GM23338 (cell line): ENCODE measurements around the gene AMBRA1. TPM values are rescaled to one million over a fixed set of nuclear protein-coding genes. Genes with fewer than 3 reads are reported as not detected.
A peak's percentile ranks its signal among the peaks of the same experiment; 100 is the strongest.

Experiments used
- ATAC-seq: fragments of 200-7000 bp; cut with Tn5 transposase; 3 replicates; pipeline ENCODE4 v1.9.1; 2020
- DNase-seq: peaks from one replicate; pipeline ENCODE4 v3.0.0-alpha.2; 2015; ENCODE audit warnings: low spot score
- H2AFZ ChIP-seq: fragments of 200-600 bp; sonication (generic); 2 replicates; pipeline ENCODE4 v1.8.0; 2016; ENCODE audit warnings: antibody characterized with exemption, mild to moderate bottlenecking, moderate library complexity
- H3F3A ChIP-seq: fragments of 200-600 bp; sonication (generic); replicated peaks from 2 replicates; pipeline ENCODE4 v1.8.0; 2017; ENCODE audit warnings: antibody characterized with exemption, mixed run types, low read depth
- H3K27ac ChIP-seq: fragments of 200-600 bp; sonication (generic); 2 replicates; pipeline ENCODE4 v1.6.1; 2016; ENCODE audit warnings: low read depth
- H3K27me3 ChIP-seq: fragments of 200-600 bp; sonication (generic); 2 replicates; pipeline ENCODE4 v1.8.0; 2016; ENCODE audit warnings: mild to moderate bottlenecking, mixed run types, moderate library complexity; ENCODE audit not compliant: insufficient read depth
- H3K36me3 ChIP-seq: fragments of 200-600 bp; sonication (generic); 2 replicates; pipeline ENCODE4 v1.8.0; 2016; ENCODE audit warnings: mild to moderate bottlenecking; ENCODE audit not compliant: insufficient read depth
- H3K4me1 ChIP-seq: fragments of 200-600 bp; sonication (generic); 2 replicates; pipeline ENCODE4 v1.8.0; 2016; ENCODE audit warnings: mild to moderate bottlenecking, moderate library complexity; ENCODE audit not compliant: insufficient read depth
- H3K4me2 ChIP-seq: fragments of 200-600 bp; sonication (generic); 2 replicates; pipeline ENCODE4 v1.7.1; 2017; ENCODE audit warnings: mixed run types
- H3K4me3 ChIP-seq: fragments of 200-600 bp; sonication (generic); 2 replicates; pipeline ENCODE4 v1.6.1; 2016; ENCODE audit warnings: mixed run types
- H3K79me2 ChIP-seq: fragments of 200-600 bp; sonication (generic); replicated peaks from 2 replicates; pipeline ENCODE4 v1.8.0; 2017; ENCODE audit warnings: mild to moderate bottlenecking; ENCODE audit not compliant: insufficient read depth
- H3K9me2 ChIP-seq: fragments of 200-600 bp; sonication (generic); 2 replicates; pipeline ENCODE4 v1.8.0; 2017; ENCODE audit not compliant: insufficient read depth
- H4K20me1 ChIP-seq: fragments of 200-600 bp; sonication (generic); replicated peaks from 2 replicates; pipeline ENCODE4 v1.8.0; 2017; ENCODE audit warnings: mild to moderate bottlenecking; ENCODE audit not compliant: insufficient read depth
- H3K27ac Mint-ChIP-seq: 2 replicates; pipeline ENCODE4 v1.8.0; 2020; ENCODE audit warnings: inconsistent platforms, mild to moderate bottlenecking, moderate library complexity, mixed read lengths
- H3K27me3 Mint-ChIP-seq: 3 replicates; pipeline ENCODE4 v1.8.0; 2022; ENCODE audit warnings: low read depth, mild to moderate bottlenecking, moderate library complexity, mixed read lengths, inconsistent platforms; ENCODE audit not compliant: insufficient read depth, poor library complexity
- H3K36me3 Mint-ChIP-seq: 3 replicates; pipeline ENCODE4 v1.8.0; 2021; ENCODE audit warnings: low read depth, mild to moderate bottlenecking, inconsistent platforms, moderate library complexity, mixed read lengths
- H3K4me1 Mint-ChIP-seq: 3 replicates; pipeline ENCODE4 v1.8.0; 2020; ENCODE audit warnings: mild to moderate bottlenecking, inconsistent platforms, mixed read lengths
- H3K4me3 Mint-ChIP-seq: 3 replicates; pipeline ENCODE4 v1.8.0; 2021; ENCODE audit warnings: moderate library complexity, mild to moderate bottlenecking, inconsistent platforms, mixed read lengths
- H3K9me3 Mint-ChIP-seq: 3 replicates; pipeline ENCODE4 v1.8.0; 2020; ENCODE audit warnings: moderate library complexity, mild to moderate bottlenecking, inconsistent platforms, mixed read lengths
- CREB1 ChIP-seq: fragments of 250-450 bp; sonication (Bioruptor Pico); IDR thresholded peaks from 2 replicates; pipeline ENCODE4 v1.5.0; 2020; ENCODE audit warnings: low read depth, mild to moderate bottlenecking, moderate library complexity
- EZH2 ChIP-seq: fragments of 200-600 bp; sonication (generic); IDR thresholded peaks from one replicate; pipeline ENCODE4 v1.8.0; 2017; ENCODE audit warnings: antibody characterized with exemption, mild to moderate bottlenecking, low read depth; ENCODE audit not compliant: unreplicated experiment
- EZH2phosphoT487 ChIP-seq: fragments of 200-600 bp; sonication (generic); IDR thresholded peaks from one replicate; pipeline ENCODE4 v1.8.1; 2018; ENCODE audit warnings: antibody characterized with exemption; ENCODE audit not compliant: unreplicated experiment
- JUNB ChIP-seq: IDR thresholded peaks from one replicate; pipeline ENCODE4 v1.6.1; 2016; ENCODE audit warnings: antibody characterized with exemption; ENCODE audit not compliant: unreplicated experiment
- NANOG ChIP-seq: IDR thresholded peaks from 2 replicates; pipeline ENCODE4 v1.6.1; 2016; ENCODE audit warnings: antibody characterized with exemption, borderline replicate concordance
- POLR2AphosphoS5 ChIP-seq: IDR thresholded peaks from 2 replicates; pipeline ENCODE4 v1.6.1; 2016; ENCODE audit warnings: antibody characterized with exemption, low read depth
- REST ChIP-seq: IDR thresholded peaks from one replicate; pipeline ENCODE4 v1.6.1; 2018; ENCODE audit warnings: antibody characterized with exemption; ENCODE audit not compliant: unreplicated experiment
- STAT1 ChIP-seq: IDR thresholded peaks from one replicate; pipeline ENCODE4 v1.6.1; 2016; ENCODE audit warnings: antibody characterized with exemption; ENCODE audit not compliant: unreplicated experiment
- ZNF114 ChIP-seq: fragments of 250-450 bp; sonication (Bioruptor Pico); IDR thresholded peaks from 2 replicates; pipeline ENCODE4 v1.5.0; 2020; ENCODE audit warnings: mild to moderate bottlenecking, moderate library complexity
- ZNF331 ChIP-seq: fragments of 250-450 bp; sonication (Bioruptor Pico); IDR thresholded peaks from 2 replicates; pipeline ENCODE4 v1.5.0; 2020; ENCODE audit warnings: low read depth, mild to moderate bottlenecking, moderate library complexity
- polyA plus RNA-seq: library from polyadenylated mRNA; unstranded; fragments of >200 nt; fragmentation: Nextera tagmentation; extraction: Ambion mirVana; gene quantifications from 2 replicates; pipeline ENCODE4 v1.2.1, GENCODE V29; 2016
- total RNA-seq: library from RNA; depleted of rRNA; stranded (reverse); fragments of >200 nt; shearing (Covaris generic); gene quantifications from 2 replicates; pipeline ENCODE4 v1.2.3, GENCODE V29; 2014
- TF ChIP-seq, protein P1 (sequence below), 2 experiments: fragments of 200-600 bp in 1 of 2; sonication (generic) in 1 of 2; conservative IDR thresholded peaks; 2 replicates each; pipeline versions ENCODE4 v1.5.1 to v1.6.1; 2016 to 2017; ENCODE audit warnings: antibody characterized with exemption in 2 of 2, low read depth in 2 of 2, mild to moderate bottlenecking in 2 of 2, moderate library complexity in 1 of 2
- TF ChIP-seq, protein P2 (sequence below): fragments of 250-450 bp; sonication (Bioruptor Pico); IDR thresholded peaks from 2 replicates; pipeline ENCODE4 v1.5.0; 2020; ENCODE audit warnings: mild to moderate bottlenecking, moderate library complexity
- TF ChIP-seq, protein P3 (sequence below): IDR thresholded peaks from 2 replicates; pipeline ENCODE4 v1.6.1; 2016; ENCODE audit warnings: antibody characterized with exemption

The AMBRA1 gene
- total and polyA plus RNA-seq, 2 experiments from 2014 or later: 8.3 to 34.8 TPM

- TF ChIP-seq EZH2 (no peak), POLR2AphosphoS5 (no peak), ZNF114 (CRISPR knock-in tag) (no peak)
- TF ChIP-seq, protein P1, sequence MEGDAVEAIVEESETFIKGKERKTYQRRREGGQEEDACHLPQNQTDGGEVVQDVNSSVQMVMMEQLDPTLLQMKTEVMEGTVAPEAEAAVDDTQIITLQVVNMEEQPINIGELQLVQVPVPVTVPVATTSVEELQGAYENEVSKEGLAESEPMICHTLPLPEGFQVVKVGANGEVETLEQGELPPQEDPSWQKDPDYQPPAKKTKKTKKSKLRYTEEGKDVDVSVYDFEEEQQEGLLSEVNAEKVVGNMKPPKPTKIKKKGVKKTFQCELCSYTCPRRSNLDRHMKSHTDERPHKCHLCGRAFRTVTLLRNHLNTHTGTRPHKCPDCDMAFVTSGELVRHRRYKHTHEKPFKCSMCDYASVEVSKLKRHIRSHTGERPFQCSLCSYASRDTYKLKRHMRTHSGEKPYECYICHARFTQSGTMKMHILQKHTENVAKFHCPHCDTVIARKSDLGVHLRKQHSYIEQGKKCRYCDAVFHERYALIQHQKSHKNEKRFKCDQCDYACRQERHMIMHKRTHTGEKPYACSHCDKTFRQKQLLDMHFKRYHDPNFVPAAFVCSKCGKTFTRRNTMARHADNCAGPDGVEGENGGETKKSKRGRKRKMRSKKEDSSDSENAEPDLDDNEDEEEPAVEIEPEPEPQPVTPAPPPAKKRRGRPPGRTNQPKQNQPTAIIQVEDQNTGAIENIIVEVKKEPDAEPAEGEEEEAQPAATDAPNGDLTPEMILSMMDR (conservative IDR thresholded peaks at IDR 0.05; ENCODE audit: low read depth in 2 of 2): peak; percentile 71 to 85
Measured at GRCh38 chr11:46410021-46410420, 183.8 kb downstream of the AMBRA1 start (continued).

- no peak for ATAC-seq
- Mint-ChIP-seq H3K27ac (no peak overlapping the region), H3K9me3 (no peaks in the 10 kb centered on the region), H3K27me3 (peaks cover 6% of the 10 kb centered on the region), H3K4me1 (0 out of 3 replicates have a peak, but pooled peaks cover 6% of the 10 kb centered on the region), H3K36me3 (peaks cover 25% of the 10 kb centered on the region), H3K4me3 (no peak overlapping the region)
- Histone ChIP-seq H3K36me3 (no peaks in the 10 kb centered on the region), H3K27ac (no peak overlapping the region), H3K4me1 (no peaks in the 10 kb centered on the region; the same call in 1 of the 2 replicates), H3F3A (no peaks in the 10 kb centered on the region), H3K27me3 (no peaks in the 10 kb centered on the region), H4K20me1 (0 out of 2 replicates have a peak, but pooled peaks cover 3% of the 10 kb centered on the region), H3K79me2 (no peaks in the 10 kb centered on the region), H3K4me3 (no peak overlapping the region), H3K4me2 (no peak overlapping the region), H2AFZ (no peak overlapping the region), H3K9me2 (no peaks in the 10 kb centered on the region)
- TF ChIP-seq ZNF114 (CRISPR knock-in tag) (no peak), CREB1 (CRISPR knock-in tag) (no peak), EZH2 (no peak), JUNB (no peak), ZNF331 (CRISPR knock-in tag) (no peak), NANOG (no peak), POLR2AphosphoS5 (no peak), REST (no peak), STAT1 (no peak), EZH2phosphoT487 (no peak)
- TF ChIP-seq, protein P2, sequence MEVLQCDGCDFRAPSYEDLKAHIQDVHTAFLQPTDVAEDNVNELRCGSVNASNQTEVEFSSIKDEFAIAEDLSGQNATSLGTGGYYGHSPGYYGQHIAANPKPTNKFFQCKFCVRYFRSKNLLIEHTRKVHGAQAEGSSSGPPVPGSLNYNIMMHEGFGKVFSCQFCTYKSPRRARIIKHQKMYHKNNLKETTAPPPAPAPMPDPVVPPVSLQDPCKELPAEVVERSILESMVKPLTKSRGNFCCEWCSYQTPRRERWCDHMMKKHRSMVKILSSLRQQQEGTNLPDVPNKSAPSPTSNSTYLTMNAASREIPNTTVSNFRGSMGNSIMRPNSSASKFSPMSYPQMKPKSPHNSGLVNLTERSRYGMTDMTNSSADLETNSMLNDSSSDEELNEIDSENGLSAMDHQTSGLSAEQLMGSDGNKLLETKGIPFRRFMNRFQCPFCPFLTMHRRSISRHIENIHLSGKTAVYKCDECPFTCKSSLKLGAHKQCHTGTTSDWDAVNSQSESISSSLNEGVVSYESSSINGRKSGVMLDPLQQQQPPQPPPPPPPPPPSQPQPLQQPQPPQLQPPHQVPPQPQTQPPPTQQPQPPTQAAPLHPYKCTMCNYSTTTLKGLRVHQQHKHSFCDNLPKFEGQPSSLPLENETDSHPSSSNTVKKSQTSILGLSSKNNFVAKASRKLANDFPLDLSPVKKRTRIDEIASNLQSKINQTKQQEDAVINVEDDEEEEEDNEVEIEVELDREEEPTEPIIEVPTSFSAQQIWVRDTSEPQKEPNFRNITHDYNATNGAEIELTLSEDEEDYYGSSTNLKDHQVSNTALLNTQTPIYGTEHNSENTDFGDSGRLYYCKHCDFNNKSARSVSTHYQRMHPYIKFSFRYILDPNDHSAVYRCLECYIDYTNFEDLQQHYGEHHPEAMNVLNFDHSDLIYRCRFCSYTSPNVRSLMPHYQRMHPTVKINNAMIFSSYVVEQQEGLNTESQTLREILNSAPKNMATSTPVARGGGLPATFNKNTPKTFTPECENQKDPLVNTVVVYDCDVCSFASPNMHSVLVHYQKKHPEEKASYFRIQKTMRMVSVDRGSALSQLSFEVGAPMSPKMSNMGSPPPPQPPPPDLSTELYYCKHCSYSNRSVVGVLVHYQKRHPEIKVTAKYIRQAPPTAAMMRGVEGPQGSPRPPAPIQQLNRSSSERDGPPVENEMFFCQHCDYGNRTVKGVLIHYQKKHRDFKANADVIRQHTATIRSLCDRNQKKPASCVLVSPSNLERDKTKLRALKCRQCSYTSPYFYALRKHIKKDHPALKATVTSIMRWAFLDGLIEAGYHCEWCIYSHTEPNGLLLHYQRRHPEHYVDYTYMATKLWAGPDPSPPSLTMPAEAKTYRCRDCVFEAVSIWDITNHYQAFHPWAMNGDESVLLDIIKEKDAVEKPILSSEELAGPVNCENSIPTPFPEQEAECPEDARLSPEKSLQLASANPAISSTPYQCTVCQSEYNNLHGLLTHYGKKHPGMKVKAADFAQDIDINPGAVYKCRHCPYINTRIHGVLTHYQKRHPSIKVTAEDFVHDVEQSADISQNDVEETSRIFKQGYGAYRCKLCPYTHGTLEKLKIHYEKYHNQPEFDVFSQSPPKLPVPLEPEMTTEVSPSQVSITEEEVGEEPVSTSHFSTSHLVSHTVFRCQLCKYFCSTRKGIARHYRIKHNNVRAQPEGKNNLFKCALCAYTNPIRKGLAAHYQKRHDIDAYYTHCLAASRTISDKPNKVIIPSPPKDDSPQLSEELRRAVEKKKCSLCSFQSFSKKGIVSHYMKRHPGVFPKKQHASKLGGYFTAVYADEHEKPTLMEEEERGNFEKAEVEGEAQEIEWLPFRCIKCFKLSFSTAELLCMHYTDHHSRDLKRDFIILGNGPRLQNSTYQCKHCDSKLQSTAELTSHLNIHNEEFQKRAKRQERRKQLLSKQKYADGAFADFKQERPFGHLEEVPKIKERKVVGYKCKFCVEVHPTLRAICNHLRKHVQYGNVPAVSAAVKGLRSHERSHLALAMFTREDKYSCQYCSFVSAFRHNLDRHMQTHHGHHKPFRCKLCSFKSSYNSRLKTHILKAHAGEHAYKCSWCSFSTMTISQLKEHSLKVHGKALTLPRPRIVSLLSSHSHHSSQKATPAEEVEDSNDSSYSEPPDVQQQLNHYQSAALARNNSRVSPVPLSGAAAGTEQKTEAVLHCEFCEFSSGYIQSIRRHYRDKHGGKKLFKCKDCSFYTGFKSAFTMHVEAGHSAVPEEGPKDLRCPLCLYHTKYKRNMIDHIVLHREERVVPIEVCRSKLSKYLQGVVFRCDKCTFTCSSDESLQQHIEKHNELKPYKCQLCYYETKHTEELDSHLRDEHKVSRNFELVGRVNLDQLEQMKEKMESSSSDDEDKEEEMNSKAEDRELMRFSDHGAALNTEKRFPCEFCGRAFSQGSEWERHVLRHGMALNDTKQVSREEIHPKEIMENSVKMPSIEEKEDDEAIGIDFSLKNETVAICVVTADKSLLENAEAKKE: no peak
- TF ChIP-seq, protein P3, sequence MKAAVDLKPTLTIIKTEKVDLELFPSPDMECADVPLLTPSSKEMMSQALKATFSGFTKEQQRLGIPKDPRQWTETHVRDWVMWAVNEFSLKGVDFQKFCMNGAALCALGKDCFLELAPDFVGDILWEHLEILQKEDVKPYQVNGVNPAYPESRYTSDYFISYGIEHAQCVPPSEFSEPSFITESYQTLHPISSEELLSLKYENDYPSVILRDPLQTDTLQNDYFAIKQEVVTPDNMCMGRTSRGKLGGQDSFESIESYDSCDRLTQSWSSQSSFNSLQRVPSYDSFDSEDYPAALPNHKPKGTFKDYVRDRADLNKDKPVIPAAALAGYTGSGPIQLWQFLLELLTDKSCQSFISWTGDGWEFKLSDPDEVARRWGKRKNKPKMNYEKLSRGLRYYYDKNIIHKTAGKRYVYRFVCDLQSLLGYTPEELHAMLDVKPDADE: no peak
- DNase-seq: no peak
Measured at GRCh38 chr11:46408407-46408986, 185.3 kb downstream of the AMBRA1 start.
